NAMALWA (cell line): ENCODE results near the gene LPP.

ENCODE experiments used
- DNase-seq: peaks from one replicate; pipeline ENCODE4 v3.0.0-alpha.2; 2015; ENCODE audit warnings: low spot score

Gene LPP

GRCh38 chr3:188480011-188480410, 326.1 kb downstream of the LPP start:
- no peak for DNase-seq

DNA sequence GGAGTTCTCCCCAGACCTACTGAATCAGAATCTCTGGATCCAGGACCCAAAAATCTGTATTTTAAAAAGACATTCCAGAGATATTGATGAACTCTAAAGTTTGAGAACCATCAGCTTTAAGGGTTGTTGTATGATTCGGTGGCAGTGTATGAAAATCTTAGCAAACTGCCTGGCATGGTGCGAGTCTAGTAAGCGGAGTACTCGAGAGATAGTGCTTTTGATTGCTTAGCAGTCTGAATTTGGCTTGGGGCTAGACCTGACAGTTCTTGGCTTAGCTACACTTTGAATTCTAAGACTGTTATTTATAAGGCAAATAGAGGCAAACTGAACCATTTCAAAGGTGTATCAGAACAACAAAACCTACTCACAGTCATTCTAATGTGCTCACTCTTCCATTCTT, 329.0 kb downstream of the LPP start:
- DNase-seq, result no peak

DNA sequence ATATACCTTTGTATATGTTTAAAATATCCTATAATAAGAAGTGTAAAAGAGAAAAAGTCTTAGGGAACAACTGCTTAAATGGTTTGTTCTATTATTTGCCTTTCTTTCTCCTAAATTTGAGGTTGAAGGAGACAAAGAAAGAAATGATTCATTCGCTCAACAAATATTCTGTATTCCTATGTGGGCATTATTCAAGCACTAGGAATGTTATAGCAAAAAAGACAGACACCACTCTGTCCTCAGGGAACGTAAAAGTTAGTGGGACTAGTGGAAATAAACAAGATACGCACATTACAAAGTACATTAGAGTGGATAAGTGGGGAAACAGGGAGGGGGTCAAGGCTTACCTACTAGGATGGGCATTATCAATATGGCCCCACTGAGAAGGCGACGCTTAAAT, 332.2 kb downstream of the LPP start:
- no peak for DNase-seq

DNA sequence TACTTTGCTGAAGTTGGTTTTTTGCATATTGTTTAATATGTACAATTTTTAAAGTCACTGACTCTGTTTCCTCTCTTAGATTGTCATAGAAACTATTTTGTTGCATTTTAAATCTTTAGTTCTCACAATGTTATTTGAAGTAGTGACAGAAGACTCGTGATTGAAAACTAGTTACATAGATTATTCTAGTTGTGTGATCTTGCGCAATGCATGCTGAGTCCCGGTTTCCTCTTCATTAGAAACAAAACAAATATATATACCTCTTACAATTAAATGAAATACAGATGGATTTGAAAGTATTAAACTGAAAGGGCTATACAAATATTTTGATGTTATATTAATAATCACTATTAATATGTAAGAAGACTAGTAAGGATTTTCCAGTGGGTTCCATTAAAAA, 333.0 kb downstream of the LPP start:
- no peak for DNase-seq

- no peak for DNase-seq
These were observed 333.7 kb downstream of the LPP start for GRCh38 chr3:188487652-188488051.

GRCh38 chr3:188488801-188489200, 334.8 kb downstream of the LPP start:
- DNase-seq, result no peak

- DNase-seq, result peak; percentile 68
These were observed 335.9 kb downstream of the LPP start for GRCh38 chr3:188489639-188490405.

GRCh38 chr3:188490416-188490815, 336.5 kb downstream of the LPP start:
- DNase-seq, result no peak

DNA sequence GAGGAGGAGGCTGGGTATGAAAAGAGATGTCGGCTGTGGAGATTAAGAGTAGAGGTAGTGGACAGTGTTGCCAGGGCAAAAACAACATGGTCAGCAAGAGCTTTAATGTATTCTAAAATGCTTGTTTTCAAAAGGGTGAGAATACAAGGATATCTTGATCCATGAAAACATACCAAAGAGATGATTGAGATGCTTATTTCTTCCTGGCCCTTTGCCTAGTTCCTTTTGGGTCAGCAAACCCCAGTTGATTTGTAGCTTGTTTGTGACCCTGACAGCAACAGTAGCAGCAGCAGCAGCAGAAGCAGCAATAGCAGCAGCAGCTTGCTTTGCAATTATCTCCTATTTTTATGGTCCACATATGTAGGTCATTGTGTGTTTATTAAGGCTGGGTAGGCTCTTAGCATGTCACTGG, 337.3 kb downstream of the LPP start:
- no peak for DNase-seq

- DNase-seq, result no peak
These were observed 342.4 kb downstream of the LPP start for GRCh38 chr3:188496390-188496789.

GRCh38 chr3:188497021-188497420, 343.1 kb downstream of the LPP start:
- no peak for DNase-seq

DNA sequence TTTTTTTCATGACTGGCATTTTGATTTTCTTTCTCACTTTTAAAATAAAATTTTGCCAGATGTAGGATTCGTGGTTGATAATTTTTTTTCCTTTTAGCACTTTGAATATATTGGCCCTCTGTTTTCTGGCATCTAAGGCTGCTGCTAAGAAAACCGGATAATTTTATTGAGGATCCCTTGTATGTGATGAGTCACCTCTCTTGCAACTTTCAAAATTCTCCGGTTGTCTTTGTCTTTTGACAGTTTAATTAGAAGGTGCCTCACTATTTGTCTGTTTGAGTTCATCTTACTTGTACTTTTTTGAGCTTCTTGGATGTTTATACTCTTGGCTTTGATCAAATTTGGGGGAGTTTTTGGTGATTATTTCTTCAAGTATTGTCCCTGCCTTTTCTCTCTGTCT, 349.7 kb downstream of the LPP start:
- DNase-seq, result no peak

GRCh38 chr3:188505151-188505550, 351.2 kb downstream of the LPP start:
- no peak for DNase-seq

- no peak for DNase-seq
These were observed 352.0 kb downstream of the LPP start for GRCh38 chr3:188505911-188506310.

- DNase-seq, result no peak
These were observed 352.5 kb downstream of the LPP start for GRCh38 chr3:188506446-188506845.

DNA sequence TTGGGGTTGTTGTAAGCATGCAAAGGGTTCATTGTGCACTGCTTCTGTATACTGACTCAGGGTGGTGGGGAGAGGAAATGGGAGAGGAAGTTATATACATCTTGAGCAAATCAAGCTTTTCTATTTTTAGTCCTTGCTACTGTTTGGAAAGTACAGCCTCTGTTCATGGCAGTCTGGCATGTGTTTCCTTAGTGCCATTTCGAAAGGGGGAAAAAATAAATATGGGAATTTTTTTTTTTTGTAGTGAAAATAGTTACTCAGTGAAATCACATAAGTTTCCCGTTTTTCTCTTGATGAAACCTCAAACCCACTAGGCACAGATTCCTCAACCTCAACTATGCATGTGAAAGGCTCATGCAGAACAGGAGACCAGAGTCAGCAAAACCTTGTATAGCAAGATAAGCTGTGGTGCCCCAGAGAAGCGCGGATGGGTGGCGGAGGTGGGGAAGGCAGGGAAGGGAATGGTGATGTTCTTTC, 353.3 kb downstream of the LPP start:
- DNase-seq, result no peak

GRCh38 chr3:188508454-188508853, 354.5 kb downstream of the LPP start:
- no peak for DNase-seq

- DNase-seq, result no peak
These were observed 355.4 kb downstream of the LPP start for GRCh38 chr3:188509316-188509715.

GRCh38 chr3:188510366-188510765, 356.4 kb downstream of the LPP start:
- no peak for DNase-seq

DNA sequence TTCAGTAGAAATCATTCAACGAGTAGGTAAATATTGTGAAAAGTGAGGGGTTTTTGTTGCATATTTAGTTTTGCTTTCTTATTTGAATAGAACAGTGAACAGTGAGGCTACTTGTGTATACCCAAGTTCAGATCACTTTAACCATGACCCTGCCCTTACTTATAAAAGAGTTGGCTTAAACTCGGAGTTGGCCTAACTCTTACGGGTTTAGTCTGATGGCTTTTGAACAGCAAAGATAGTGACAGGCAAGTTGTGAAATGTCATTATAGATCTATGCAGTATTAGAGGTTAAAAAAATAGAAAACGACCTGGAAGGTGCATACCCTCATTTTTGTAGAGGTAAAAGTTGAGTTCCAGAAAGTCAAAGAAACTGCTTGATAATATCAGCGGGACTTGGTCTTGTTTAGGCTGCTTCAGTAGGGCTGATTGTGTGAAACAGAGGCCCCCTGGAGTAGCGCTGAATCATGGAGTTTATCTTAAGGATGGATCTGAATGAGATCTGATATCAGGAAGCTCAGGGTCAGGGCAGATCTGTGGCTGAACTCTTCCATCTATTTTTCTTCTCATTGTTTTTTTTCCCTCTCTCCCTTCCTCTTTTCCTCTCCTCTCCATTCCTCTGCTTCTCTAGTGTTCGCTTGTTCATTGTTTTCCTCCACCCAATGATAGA, 359.8 kb downstream of the LPP start:
- no peak for DNase-seq

DNA sequence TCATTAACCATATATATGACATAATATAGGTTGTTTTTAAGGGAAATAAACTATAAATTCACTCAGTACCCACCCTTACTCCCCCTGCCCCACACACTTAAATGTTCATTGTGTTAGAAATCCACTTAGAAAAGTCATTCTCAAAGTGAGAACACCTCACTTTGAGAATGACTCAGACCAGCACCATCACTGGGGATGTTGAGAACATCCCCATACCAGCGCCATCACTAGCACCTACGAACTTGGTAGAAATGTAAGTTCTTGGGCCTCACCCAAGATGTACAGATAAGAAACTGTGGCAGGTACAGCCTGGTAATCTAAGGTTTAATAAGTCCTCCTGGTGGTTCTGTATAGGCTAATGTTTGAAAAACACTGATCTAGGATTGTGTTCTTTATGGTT, 362.6 kb downstream of the LPP start:
- DNase-seq, result no peak

GRCh38 chr3:188518416-188518815, 364.5 kb downstream of the LPP start:
- DNase-seq, result no peak

DNA sequence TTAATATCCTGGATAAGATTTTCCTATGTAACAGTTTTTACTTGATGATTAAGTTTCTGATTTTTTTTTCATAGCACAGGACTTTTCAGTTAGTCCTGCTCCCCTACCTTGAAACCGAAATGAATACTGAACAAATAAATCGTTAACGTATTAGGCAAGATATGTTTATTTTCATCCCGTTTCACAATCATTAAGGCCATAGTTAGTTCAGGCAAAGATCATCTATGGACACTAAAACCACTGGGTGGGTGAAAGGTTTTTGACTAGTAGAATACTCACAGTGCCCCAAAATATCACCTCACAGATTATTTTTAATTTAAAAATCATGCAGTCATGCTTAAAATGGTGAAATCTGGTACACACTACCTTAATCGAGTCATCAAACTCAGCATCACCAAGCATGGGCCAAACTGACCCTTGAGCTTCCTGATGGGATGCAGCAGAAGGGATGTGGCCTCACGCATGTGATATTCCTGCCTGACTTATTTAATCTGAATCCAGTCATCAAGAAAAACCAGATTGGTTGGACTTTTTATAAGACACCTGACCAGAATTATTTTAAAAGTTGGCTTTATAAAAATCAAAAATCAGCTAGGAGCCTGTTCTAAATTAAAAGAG, 365.0 kb downstream of the LPP start:
- no peak for DNase-seq
